GM21515 (cell line): ENCODE measurements around the gene POLR1A.

Source experiments
- ATAC-seq: cut with Tn5 transposase; IDR thresholded peaks from one replicate; pipeline ENCODE4 v1.9.1; 2021; ENCODE audit not compliant: unreplicated experiment

Gene POLR1A

DNA sequence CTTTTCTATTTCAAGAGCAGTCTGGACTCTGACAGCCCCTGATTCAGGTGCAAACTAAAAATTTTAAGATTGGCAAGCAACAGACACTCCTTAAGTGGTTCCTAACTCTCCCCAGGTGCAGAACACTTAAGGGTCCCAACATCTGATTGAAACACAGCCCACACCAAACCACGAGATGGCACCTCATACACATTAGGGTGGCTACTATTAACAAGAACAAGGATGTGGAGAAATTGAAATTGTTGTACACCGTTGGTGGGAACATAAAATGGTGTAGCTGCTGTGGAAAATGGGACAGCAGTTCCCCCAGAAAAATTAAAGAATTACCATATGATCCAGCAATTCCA, 82.3 kb downstream of the POLR1A start:
- ATAC-seq: no peak

DNA sequence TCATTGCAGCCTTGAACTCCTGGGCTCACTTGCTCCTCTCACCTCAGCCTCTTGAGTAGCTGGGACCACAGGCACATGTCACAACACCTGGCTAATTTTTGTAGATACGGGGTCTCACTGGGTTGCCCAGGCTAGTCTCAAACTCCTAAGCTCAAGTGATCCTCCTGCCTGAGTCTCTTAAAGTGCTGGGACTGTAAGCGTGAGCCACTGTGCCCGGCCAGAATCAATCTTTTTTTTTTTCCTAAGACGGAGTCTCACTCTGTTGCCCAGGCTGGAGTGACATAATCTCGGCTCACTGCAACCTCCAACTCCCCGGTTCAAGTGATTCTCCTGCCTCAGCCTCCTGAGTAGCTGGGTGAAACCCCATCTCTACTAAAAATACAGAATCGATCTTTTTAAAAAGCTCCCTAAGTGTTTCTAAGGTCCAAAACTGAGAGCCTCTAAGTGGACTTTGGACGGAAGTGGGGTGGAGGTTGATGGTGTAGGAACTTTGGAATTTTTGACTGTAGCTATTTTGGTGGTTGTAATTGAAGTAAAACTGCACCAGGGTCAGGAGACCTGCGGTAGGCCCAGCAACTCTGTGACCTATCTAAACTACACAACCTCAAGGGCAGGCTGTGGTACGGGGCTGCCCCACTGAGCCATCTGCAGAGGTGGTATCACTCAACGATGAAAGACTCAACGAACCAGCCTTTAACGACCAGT, 82.9 kb downstream of the POLR1A start:
- ATAC-seq: no peak

- ATAC-seq: no peak
Observed at GRCh38 chr2:86021396-86022378, 84.0 kb downstream of the POLR1A start.

DNA sequence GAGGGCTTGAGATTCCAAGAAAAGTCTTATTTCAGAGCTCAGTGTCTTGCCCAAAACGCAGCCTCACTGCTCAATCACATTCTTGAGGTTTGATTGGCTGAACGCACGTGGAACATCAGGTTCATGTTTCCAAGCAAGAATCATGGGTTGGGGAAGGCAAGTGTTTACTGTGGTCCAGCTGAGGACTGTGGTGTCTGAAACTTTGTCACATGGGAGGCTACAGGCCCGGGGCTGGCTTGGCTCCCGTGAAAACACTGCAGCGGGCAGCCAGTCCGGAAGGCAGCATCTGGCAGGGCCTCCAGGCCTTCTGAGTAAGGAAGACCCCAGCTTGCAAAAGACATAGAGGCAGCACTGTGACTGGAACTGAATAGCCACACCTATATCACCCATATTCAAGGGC, 84.7 kb downstream of the POLR1A start:
- ATAC-seq: no peak

- no peak for ATAC-seq
Observed at GRCh38 chr2:86019121-86019520, 86.6 kb downstream of the POLR1A start.

DNA sequence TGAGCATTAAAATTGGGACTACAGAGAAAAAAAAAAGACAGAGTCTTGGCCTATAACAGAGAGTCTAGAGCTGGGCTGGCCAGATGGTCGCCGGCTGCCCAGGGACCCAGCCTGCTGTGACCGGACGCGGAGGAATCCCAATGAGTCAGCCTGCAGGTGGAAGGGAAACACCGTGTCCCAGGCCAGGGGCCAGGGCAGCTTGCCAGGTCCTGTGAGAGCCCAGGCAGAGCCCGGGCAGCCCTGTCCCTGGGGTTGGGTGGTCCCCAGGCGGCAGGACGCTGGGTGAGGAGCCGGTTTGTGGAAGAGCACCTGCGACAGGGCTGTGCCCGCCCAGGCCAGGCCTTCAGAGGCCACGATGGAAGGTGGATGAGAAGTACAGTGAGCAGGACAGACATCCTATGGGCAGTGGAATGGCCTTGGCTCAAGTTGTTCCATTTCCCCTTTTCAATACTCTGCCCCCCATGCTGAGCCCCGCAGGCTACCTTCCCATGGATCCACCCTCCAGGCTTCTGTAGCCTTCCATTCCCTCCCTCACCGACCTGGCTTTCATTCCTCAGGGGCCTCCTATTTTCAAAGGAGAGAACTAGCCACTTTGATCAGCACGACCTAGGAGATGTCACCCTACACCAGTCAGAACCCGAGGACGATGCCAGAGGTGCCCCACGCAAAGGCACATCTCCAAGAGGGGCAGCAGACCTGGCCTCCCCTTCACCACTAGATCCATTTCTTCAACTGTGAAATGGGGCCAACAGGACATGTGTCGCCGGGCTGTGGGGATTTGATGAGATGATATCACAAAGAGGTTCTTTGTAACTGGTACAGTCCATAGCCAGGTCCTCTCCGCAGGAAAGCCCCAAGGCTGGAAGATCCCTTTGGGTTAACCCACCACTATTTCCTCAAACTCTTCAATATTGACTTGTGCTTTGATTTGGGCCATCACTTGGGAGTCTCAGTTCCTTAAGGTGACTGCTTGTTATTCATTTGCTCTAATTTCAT, 87.5 kb downstream of the POLR1A start:
- ATAC-seq: no peak

GRCh38 chr2:86016581-86016980, 89.1 kb downstream of the POLR1A start:
- no peak for ATAC-seq

DNA sequence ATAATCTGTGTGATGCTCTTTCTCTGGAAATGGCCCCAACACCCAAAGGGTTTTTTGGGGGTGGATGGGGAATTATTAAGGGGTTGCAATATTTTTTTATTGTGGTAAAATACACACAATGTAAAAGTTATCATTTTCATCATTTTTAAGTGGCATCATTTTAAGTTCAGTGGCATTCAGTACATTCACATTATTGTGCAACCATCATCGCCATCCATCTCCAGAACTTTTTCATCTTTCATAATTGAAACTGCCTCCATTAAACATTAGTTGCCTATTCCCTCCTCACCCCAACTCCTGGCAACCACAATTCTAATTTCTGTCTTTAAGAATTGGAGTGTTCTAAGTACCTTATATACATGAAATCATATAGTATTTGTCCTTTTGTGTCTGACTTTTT, 90.0 kb downstream of the POLR1A start:
- ATAC-seq: no peak

DNA sequence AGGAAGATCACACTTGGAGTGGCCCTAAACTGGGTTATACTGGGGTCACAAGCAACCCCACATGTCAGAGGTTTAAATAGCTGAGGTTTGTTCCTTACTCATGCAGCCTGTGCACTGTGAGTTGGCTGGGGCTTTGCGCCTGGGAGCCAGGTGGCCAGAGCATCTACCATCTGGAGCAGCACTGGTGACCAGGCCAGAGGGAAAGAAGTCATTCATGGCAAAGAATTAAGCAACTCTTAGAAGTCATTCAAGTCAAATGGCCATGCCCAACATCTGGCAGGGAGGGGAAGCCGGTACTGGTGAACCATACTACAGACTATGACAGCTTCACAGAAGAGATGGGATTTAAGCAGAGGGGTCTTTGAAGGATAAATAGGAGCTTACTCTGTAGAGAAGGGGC, 90.7 kb downstream of the POLR1A start:
- ATAC-seq: no peak

DNA sequence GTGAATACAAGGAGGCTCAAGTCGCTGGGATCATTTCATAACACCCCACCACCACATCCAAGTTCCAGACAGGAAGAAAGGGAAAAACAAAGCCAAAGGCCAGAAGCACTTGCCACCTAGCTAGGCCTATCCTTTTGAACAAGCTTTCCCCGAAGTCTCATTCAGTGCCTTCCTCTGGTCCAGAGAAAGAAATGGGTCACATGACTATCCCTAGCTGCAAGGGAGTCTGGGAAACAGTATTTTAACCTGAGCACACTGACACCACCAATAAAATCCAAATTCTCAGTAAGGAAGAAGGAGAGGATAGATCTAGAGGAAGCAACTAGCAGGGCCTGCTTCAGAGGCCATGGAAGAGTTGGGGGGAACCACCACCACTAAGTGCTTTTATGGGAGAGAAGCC, 91.2 kb downstream of the POLR1A start:
- ATAC-seq: no peak

- no peak for ATAC-seq
Observed at GRCh38 chr2:86012007-86012712, 93.5 kb downstream of the POLR1A start.

DNA sequence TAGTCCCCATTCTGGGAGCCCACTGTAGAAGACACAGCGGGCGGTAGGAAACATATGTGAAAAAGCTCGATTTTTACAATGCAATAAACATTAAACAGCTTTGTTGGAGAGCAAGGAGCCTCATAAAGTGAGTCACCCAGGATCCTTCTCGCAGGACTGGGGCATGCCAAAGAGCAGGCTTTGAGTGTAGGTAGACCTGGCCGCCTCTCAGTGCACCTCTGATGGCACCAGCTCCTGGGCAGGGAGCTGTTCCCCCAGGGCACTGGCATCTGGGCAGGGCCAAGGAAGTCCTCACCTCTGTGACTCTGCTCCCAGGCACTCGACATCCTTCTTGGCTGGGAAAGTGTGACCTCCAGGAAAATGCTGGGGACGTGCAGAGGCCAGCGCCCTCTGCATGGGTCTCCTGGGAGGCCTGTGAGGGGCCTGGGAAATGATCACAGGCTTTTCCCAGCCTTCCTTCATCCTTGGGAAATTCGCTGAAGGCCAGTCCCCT, 94.2 kb downstream of the POLR1A start:
- ATAC-seq: no peak

DNA sequence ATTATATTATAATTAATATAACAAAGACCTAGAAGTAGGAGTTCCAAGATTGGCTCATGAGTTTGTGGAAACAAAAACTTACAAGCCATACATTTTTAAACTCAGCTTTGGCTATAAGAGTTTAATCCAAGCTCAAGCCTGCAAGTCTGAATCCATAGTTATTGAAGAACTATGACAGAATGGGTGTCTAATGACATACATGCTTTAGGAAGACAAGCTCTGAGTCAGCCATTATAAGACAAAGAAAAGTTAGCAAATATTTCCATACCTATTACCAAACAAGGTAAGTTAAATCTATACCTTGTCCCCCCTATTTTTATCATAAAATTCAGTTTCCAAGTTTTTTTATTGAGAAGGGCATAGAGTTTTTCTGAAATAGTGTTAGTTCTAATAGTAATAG, 95.6 kb downstream of the POLR1A start:
- no peak for ATAC-seq

DNA sequence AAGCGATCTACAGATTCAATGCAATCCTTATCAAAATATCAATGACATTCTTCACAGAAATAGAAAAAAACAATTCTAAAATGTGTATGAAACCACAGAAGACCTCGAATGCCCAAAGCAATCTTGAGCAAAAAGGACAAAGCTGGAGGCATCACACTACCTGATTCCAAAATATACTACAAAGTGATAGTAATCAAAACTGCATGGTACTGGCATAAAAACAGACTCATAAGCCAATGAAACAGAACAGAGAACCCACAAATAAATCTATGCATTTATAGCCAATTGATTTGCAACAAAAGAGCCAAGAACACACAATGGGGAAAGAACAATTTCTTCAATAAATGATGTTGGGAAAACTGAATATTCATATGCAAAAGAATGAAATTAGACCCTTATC, 99.2 kb downstream of the POLR1A start:
- no peak for ATAC-seq

DNA sequence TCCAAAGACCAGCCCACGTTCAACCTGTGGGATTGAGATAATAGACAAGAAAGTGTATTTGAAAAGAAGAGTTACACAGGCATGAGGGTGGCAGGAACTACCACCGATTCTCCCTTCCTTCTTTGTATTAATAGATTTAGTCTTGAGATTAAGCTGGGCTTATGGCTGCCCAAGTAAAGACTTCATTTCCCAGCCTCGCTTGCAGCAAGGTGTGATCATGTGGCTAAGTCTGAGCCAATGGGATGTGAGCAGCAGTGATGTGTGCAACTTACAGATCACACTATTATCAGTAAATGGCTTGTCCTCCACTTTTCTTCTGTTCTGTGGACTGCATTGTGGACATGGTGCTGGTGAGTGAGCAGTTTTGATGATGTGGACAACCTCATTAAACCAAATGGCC, 101.7 kb downstream of the POLR1A start:
- no peak for ATAC-seq

GRCh38 chr2:86003104-86003503, 102.6 kb downstream of the POLR1A start:
- no peak for ATAC-seq

DNA sequence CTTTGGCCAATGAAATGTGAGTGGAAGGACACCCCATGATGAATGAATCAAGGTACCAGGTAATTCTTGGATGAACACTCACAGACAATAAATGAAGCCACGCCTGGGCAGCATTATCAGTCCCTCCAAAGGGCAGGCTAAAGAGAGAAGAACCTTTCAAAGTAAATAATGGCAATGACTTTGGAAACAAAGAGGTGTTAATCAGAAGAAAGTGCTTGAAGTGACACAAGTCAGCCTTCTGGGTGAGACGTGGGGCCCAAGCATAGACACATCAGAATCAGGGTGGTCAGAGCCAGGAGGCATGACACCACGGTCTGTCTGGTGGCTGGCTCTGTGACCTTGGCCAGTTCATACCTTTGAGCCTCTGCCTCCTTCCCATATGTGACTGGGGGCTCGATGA, 103.3 kb downstream of the POLR1A start:
- ATAC-seq: no peak

- no peak for ATAC-seq
Observed at GRCh38 chr2:86001326-86001725, 104.4 kb downstream of the POLR1A start.

GRCh38 chr2:86000938-86001312, 104.8 kb downstream of the POLR1A start:
- ATAC-seq: no peak

DNA sequence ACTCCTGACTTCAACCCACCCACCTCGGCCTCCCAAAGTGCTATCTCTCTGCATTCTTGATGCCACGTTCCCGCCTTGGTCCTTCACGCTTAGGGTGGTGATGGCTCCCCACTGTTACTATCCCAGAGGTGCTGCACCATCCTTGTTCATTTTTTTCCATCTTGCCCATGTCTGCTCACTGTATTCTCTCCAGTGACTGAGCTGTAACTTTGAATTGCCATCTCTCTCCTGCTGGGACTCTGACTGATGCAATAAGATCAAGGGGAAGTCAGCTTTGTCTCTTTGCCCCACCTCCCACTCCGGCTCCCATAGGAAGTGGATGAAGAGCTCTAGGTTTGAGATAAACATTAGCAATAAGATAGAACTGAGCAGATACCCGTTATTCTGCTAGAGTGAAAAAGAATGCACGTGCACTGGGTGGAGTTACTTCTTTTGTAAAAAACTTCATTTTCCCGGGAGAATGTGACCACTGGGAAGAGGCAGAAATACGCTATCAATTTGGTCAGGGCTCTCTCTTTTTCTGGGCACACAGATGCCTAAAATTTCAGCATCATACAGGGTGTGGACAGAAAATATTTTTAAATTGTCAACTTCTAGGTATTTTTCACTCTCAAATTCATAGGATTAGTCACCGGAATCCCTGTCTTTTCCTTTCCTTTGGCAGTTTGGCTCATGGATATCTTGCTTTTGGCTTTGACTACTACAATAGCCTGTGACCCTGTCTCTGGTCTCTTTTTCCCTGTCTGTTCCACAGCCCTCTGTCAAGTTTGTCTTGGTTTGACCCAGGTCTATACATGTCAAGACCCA, 105.4 kb downstream of the POLR1A start:
- ATAC-seq: no peak
